Lower leg skin (tissue), 3 donors: ENCODE results near the gene DDRGK1.

ENCODE experiments used
- POLR2A ChIP-seq, 2 donors: fragments of 450-650 bp; IDR thresholded peaks; one replicate each; pipeline ENCODE4 v1.6.1; 2016 to 2017; ENCODE audit warnings: antibody characterized with exemption in 2 of 2, mild to moderate bottlenecking in 1 of 2, moderate library complexity in 1 of 2
- TF ChIP-seq, protein P1 (sequence below), 3 donors: fragments of 450-650 bp; IDR thresholded peaks; one replicate each; pipeline ENCODE4 v1.5.1; 2016; ENCODE audit warnings: antibody characterized with exemption in 3 of 3, mild to moderate bottlenecking in 3 of 3, moderate library complexity in 2 of 3

- TF ChIP-seq, protein P1, sequence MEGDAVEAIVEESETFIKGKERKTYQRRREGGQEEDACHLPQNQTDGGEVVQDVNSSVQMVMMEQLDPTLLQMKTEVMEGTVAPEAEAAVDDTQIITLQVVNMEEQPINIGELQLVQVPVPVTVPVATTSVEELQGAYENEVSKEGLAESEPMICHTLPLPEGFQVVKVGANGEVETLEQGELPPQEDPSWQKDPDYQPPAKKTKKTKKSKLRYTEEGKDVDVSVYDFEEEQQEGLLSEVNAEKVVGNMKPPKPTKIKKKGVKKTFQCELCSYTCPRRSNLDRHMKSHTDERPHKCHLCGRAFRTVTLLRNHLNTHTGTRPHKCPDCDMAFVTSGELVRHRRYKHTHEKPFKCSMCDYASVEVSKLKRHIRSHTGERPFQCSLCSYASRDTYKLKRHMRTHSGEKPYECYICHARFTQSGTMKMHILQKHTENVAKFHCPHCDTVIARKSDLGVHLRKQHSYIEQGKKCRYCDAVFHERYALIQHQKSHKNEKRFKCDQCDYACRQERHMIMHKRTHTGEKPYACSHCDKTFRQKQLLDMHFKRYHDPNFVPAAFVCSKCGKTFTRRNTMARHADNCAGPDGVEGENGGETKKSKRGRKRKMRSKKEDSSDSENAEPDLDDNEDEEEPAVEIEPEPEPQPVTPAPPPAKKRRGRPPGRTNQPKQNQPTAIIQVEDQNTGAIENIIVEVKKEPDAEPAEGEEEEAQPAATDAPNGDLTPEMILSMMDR (IDR thresholded peaks at IDR 0.05), result no peak
- no peak for TF ChIP-seq POLR2A (IDR thresholded peaks at IDR 0.05)
Observed at GRCh38 chr20:3181270-3181669, 23.2 kb downstream of the DDRGK1 start.
